GM23338 (cell line): ENCODE measurements around the gene AKTIP.

Experiments
- CREB1 ChIP-seq: fragments of 250-450 bp; sonication (Bioruptor Pico); IDR thresholded peaks from 2 replicates; pipeline ENCODE4 v1.5.0; 2020; ENCODE audit warnings: low read depth, mild to moderate bottlenecking, moderate library complexity
- CTCF ChIP-seq, 2 experiments: fragments of 200-600 bp in 1 of 2; sonication (generic) in 1 of 2; conservative IDR thresholded peaks; 2 replicates each; pipeline versions ENCODE4 v1.5.1 to v1.6.1; 2016 to 2017; ENCODE audit warnings: antibody characterized with exemption in 2 of 2, low read depth in 2 of 2, mild to moderate bottlenecking in 2 of 2, moderate library complexity in 1 of 2
- EZH2 ChIP-seq: fragments of 200-600 bp; sonication (generic); IDR thresholded peaks from one replicate; pipeline ENCODE4 v1.8.0; 2017; ENCODE audit warnings: antibody characterized with exemption, mild to moderate bottlenecking, low read depth; ENCODE audit not compliant: unreplicated experiment
- TF ChIP-seq, protein P1 (sequence below): IDR thresholded peaks from one replicate; pipeline ENCODE4 v1.6.1; 2018; ENCODE audit warnings: antibody characterized with exemption; ENCODE audit not compliant: unreplicated experiment

GRCh38 chr16:53478965-53479364 is 24.0 kb downstream of the AKTIP start:
- no peak for TF ChIP-seq EZH2
- no peak for TF ChIP-seq CTCF (conservative IDR thresholded peaks at IDR 0.05; ENCODE audit: low read depth in 2 of 2)
- TF ChIP-seq, protein P1, sequence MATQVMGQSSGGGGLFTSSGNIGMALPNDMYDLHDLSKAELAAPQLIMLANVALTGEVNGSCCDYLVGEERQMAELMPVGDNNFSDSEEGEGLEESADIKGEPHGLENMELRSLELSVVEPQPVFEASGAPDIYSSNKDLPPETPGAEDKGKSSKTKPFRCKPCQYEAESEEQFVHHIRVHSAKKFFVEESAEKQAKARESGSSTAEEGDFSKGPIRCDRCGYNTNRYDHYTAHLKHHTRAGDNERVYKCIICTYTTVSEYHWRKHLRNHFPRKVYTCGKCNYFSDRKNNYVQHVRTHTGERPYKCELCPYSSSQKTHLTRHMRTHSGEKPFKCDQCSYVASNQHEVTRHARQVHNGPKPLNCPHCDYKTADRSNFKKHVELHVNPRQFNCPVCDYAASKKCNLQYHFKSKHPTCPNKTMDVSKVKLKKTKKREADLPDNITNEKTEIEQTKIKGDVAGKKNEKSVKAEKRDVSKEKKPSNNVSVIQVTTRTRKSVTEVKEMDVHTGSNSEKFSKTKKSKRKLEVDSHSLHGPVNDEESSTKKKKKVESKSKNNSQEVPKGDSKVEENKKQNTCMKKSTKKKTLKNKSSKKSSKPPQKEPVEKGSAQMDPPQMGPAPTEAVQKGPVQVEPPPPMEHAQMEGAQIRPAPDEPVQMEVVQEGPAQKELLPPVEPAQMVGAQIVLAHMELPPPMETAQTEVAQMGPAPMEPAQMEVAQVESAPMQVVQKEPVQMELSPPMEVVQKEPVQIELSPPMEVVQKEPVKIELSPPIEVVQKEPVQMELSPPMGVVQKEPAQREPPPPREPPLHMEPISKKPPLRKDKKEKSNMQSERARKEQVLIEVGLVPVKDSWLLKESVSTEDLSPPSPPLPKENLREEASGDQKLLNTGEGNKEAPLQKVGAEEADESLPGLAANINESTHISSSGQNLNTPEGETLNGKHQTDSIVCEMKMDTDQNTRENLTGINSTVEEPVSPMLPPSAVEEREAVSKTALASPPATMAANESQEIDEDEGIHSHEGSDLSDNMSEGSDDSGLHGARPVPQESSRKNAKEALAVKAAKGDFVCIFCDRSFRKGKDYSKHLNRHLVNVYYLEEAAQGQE, result no peak
- TF ChIP-seq CREB1 (CRISPR knock-in tag), result no peak
